Gastroesophageal sphincter (tissue), 4 donors: ENCODE data around the gene RAP1GAP. TPM values are rescaled to one million over a fixed set of nuclear protein-coding genes. Genes with fewer than 3 reads are reported as not detected.

Experiments used
- ATAC-seq: fragments of 150-250 bp; one replicate; pipeline ENCODE4 v1.9.1; 2016; ENCODE audit warnings: mild to moderate bottlenecking, moderate library complexity
- H3K27ac ChIP-seq, 4 donors: fragments of 200-600 bp; sonication (generic) in 3 of 4; 1 replicate in 3 of 4; 2 replicates in 1 of 4; pipeline ENCODE4 v1.5.1; 2016 to 2019
- H3K27me3 ChIP-seq: fragments of 200-600 bp; sonication (generic); one replicate; pipeline ENCODE4 v1.5.1; 2019
- H3K36me3 ChIP-seq, 2 donors: fragments of 200-600 bp; sonication (generic); one replicate each; pipeline ENCODE4 v1.5.1; 2019; ENCODE audit warnings: control low read depth in 1 of 2
- H3K4me1 ChIP-seq, 3 donors: fragments of 200-600 bp; sonication (generic); 1 replicate in 2 of 3; 2 replicates in 1 of 3; pipeline ENCODE4 v1.5.1; 2016 to 2019; ENCODE audit warnings: control low read depth in 2 of 3
- H3K4me3 ChIP-seq, 2 donors: fragments of 200-600 bp; sonication (generic); one replicate each; pipeline ENCODE4 v1.5.1; 2019; ENCODE audit warnings: mild to moderate bottlenecking in 1 of 2, moderate library complexity in 1 of 2
- H3K9me3 ChIP-seq, 3 donors: fragments of 200-600 bp; sonication (generic); one replicate each; pipeline ENCODE4 v1.5.1; 2017 to 2019; ENCODE audit warnings: control low read depth in 2 of 3
- CTCF ChIP-seq, 4 experiments: fragments of 200-600 bp in 2 of 4; fragments of 450-650 bp in 2 of 4; sonication (generic) in 1 of 4; IDR thresholded peaks; one replicate each; pipeline ENCODE4 v1.5.1; 2017 to 2019; ENCODE audit warnings: antibody characterized with exemption in 4 of 4, mild to moderate bottlenecking in 2 of 4, moderate library complexity in 2 of 4
- EP300 ChIP-seq: sonication (generic); formaldehyde crosslinking; IDR thresholded peaks from one replicate; pipeline ENCODE4 v1.6.1; 2017; ENCODE audit warnings: antibody characterized with exemption, mild to moderate bottlenecking
- POLR2A ChIP-seq, 2 donors: fragments of 450-650 bp; IDR thresholded peaks; one replicate each; pipeline ENCODE4 v1.6.1; 2017; ENCODE audit warnings: antibody characterized with exemption in 2 of 2, mild to moderate bottlenecking in 2 of 2, moderate library complexity in 1 of 2
- POLR2AphosphoS5 ChIP-seq: sonication (generic); formaldehyde crosslinking; IDR thresholded peaks from one replicate; pipeline ENCODE4 v1.6.1; 2017; ENCODE audit warnings: antibody characterized with exemption
- WGBS, 2 donors: methylation state at CpG; one replicate each; pipeline ENCODE4 v1.1.5; 2018; ENCODE audit warnings: low coverage in 1 of 2; 5-methylcytosine and 5-hydroxymethylcytosine counted together
- total RNA-seq, 4 donors: library from RNA; depleted of rRNA; stranded (reverse); fragments of >200 nt; gene quantifications; one replicate each; pipeline ENCODE4 v1.1.0, GENCODE V29; 2016

The RAP1GAP gene
- total RNA-seq, 4 donors from 2014 or later, result 0.12 to 2.3 TPM; not detected in 2

- Histone ChIP-seq H3K27me3 (no peaks in the 10 kb centered on the region), H3K36me3 (peaks cover 0 to 98% of the 10 kb centered on the region in 2 donors), H3K4me3 (no peak overlapping the region), H3K4me1 (no peaks in the 10 kb centered on the region), H3K9me3 (no peaks in the 10 kb centered on the region), H3K27ac (no peak overlapping the region)
- ATAC-seq, result no peak
- 88% methylated on average over 3 to 6 of the region's 6 CpGs for WGBS, 2 donors
- TF ChIP-seq EP300 (no peak), CTCF (IDR thresholded peaks at IDR 0.05) (no peak), POLR2AphosphoS5 (no peak), POLR2A (IDR thresholded peaks at IDR 0.05) (no peak)
These were observed 20.7 kb upstream of the RAP1GAP start for GRCh38 chr1:21689661-21690372.

- no peak for TF ChIP-seq POLR2A (IDR thresholded peaks at IDR 0.05)
- H3K4me3 ChIP-seq, result no peak overlapping the region
- H3K9me3 ChIP-seq, result no peaks in the 10 kb centered on the region
- no peaks in the 10 kb centered on the region for H3K27me3 ChIP-seq
- 82 to 100% methylated on average over 1 to 2 of the region's 2 CpGs for WGBS, 2 donors
- H3K27ac ChIP-seq, result no peak overlapping the region
- peaks cover 0 to 95% of the 10 kb centered on the region in 2 donors for H3K36me3 ChIP-seq
- ATAC-seq, result no peak
- no peaks in the 10 kb centered on the region for H3K4me1 ChIP-seq
These were observed 17.9 kb upstream of the RAP1GAP start for GRCh38 chr1:21687081-21687529.

GRCh38 chr1:21685946-21686678 is 17.0 kb upstream of the RAP1GAP start:
- 91 to 94% methylated on average over 4 of the region's 4 CpGs for WGBS, 2 donors
- Histone ChIP-seq H3K4me3 (no peak overlapping the region), H3K9me3 (no peaks in the 10 kb centered on the region), H3K4me1 (no peaks in the 10 kb centered on the region), H3K27me3 (no peaks in the 10 kb centered on the region), H3K36me3 (peaks cover 0 to 94% of the 10 kb centered on the region in 2 donors), H3K27ac (no peak overlapping the region)
- no peak for ATAC-seq
- TF ChIP-seq POLR2AphosphoS5, result no peak
- TF ChIP-seq EP300, result no peak
- no peak for TF ChIP-seq POLR2A (IDR thresholded peaks at IDR 0.05)
- no peak for TF ChIP-seq CTCF (IDR thresholded peaks at IDR 0.05)

GRCh38 chr1:21681426-21681825 is 12.3 kb upstream of the RAP1GAP start:
- no peak for ATAC-seq
- TF ChIP-seq EP300 (no peak), CTCF (IDR thresholded peaks at IDR 0.05) (no peak), POLR2AphosphoS5 (no peak)

GRCh38 chr1:21680918-21681317 is 11.8 kb upstream of the RAP1GAP start:
- H3K4me1 ChIP-seq, result no peaks in the 10 kb centered on the region
- no peak overlapping the region for H3K27ac ChIP-seq
- H3K36me3 ChIP-seq, result peaks cover 0 to 83% of the 10 kb centered on the region in 2 donors
- H3K27me3 ChIP-seq, result no peaks in the 10 kb centered on the region
- no peak for TF ChIP-seq POLR2A (IDR thresholded peaks at IDR 0.05)
- no peak for TF ChIP-seq EP300
- no peak for TF ChIP-seq POLR2AphosphoS5
- TF ChIP-seq CTCF (IDR thresholded peaks at IDR 0.05), result no peak
- H3K9me3 ChIP-seq, result no peaks in the 10 kb centered on the region
- 49 to 64% methylated on average over 3 of the region's 3 CpGs for WGBS, 2 donors
- ATAC-seq, result no peak
- no peak overlapping the region for H3K4me3 ChIP-seq

More at GRCh38 chr1:21681426-21681825, 12.3 kb upstream of the RAP1GAP start:
- Histone ChIP-seq H3K4me1 (no peaks in the 10 kb centered on the region), H3K4me3 (no peak overlapping the region), H3K27ac (no peak overlapping the region), H3K36me3 (peaks cover 0 to 89% of the 10 kb centered on the region in 2 donors), H3K27me3 (no peaks in the 10 kb centered on the region), H3K9me3 (no peaks in the 10 kb centered on the region)
- 84 to 89% methylated on average over 3 to 8 of the region's 9 CpGs for WGBS, 2 donors
